DLD1 (cell line): Measurements from ENCODE around the gene STK16.
"Not testable (repeated sequence)": the region's sequence is repeated elsewhere in the genome, so short reads cannot be mapped to it uniquely, and the experiment has no call there.

Experiments used
- in situ Hi-C: cut with HindIII; loops from 2 replicates; pipeline ENCODE4 v1.10.0; 2017; ENCODE audit warnings: low sequenced_read_pairs

Gene STK16

GRCh38 chr2:219243291-219243761, 2.0 kb upstream of the STK16 start:
- in situ Hi-C loops: no loop called here

GRCh38 chr2:219244789-219245147, 511 bp upstream of the STK16 start:
- in situ Hi-C loops: no loop called here

DNA sequence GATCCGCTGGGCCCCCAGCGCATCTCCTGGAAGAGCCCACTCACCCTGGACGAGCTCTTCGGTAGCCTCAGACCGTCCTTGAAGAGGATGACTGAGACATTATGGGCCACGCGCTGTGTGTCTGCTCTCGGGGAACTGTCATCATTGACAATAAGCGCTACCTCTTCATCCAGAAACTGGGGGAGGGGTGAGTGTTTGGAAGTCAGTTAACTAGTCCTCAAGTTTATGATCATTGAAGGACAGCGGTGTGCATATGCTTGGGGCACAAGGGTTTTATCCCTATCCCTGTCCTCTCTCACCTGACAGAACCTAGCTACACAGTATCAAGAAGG, 586 bp downstream of the STK16 start:
- in situ Hi-C loops: no loop called here

DNA sequence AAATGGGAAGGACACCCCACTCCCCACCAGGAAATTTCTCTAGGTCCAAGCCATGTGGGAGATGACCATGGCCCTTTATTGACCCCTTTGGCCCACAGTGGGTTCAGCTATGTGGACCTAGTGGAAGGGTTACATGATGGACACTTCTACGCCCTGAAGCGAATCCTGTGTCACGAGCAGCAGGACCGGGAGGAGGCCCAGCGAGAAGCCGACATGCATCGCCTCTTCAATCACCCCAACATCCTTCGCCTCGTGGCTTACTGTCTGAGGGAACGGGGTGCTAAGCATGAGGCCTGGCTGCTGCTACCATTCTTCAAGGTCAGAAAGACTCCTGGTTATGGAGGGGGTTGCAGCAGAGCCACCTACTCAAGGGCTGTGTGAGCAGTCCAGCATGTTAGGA, 1.3 kb downstream of the STK16 start:
- in situ Hi-C loops: no loop called here

GRCh38 chr2:219247678-219248642, 2.7 kb downstream of the STK16 start:
- in situ Hi-C loops: no loop called here

DNA sequence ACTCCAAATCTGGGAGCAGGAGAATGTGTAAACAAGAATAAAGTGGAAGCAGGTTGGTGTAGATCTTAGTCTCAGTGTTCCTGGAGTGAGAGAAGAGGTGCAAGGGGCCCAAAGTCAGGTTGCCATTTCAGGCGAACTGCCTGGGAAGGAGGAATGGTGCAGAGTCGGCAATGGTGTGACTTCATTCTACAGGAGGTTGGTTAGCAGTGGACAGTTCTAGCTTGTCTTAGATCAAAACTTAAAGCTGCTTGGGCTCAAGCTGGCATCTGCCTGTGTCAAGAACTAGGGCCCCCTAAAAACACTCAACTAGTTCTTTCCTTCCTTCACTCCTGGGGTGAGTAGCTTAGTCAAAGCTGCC, 3.5 kb downstream of the STK16 start:
- in situ Hi-C loops: no loop called here

GRCh38 chr2:219249203-219249980, 4.1 kb downstream of the STK16 start:
- in situ Hi-C loops: no loop called here

DNA sequence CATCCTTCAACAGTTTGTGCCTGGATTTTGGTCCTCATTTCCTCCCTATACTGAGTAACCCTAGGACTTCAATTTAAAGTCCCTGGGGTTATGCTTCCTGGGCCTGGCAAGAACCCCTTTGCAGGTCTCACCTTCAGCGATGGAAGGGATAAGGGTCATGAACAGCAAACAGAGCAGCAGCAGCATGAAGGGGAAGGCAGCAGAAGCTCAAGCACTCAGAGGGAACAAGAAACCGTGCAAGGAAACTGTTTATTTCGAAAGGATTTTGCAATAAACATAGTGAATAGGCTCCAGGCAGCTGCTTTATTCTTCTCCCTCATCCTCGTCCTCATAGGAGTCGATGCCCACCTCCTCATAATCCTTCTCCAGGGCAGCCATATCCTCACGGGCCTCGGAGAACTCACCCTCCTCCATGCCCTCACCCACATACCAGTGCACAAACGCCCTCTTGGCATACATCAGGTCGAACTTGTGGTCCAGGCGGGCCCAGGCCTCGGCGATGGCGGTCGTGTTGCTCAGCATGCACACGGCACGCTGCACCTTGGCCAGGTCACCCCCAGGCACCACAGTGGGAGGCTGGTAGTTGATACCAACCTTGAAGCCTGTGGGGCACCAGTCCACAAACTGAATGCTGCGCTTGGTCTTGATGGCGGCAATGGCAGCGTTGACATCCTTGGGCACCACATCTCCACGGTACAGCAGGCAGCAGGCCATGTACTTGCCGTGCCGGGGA, 4.9 kb downstream of the STK16 start:
- in situ Hi-C loops: no loop called here

- in situ Hi-C loops: no loop called here
These were observed 6.4 kb downstream of the STK16 start for GRCh38 chr2:219251656-219252055.

- in situ Hi-C loops: no loop called here
These were observed 6.8 kb downstream of the STK16 start for GRCh38 chr2:219252084-219252483.

GRCh38 chr2:219252570-219252899, 7.3 kb downstream of the STK16 start:
- in situ Hi-C loops: no loop called here

DNA sequence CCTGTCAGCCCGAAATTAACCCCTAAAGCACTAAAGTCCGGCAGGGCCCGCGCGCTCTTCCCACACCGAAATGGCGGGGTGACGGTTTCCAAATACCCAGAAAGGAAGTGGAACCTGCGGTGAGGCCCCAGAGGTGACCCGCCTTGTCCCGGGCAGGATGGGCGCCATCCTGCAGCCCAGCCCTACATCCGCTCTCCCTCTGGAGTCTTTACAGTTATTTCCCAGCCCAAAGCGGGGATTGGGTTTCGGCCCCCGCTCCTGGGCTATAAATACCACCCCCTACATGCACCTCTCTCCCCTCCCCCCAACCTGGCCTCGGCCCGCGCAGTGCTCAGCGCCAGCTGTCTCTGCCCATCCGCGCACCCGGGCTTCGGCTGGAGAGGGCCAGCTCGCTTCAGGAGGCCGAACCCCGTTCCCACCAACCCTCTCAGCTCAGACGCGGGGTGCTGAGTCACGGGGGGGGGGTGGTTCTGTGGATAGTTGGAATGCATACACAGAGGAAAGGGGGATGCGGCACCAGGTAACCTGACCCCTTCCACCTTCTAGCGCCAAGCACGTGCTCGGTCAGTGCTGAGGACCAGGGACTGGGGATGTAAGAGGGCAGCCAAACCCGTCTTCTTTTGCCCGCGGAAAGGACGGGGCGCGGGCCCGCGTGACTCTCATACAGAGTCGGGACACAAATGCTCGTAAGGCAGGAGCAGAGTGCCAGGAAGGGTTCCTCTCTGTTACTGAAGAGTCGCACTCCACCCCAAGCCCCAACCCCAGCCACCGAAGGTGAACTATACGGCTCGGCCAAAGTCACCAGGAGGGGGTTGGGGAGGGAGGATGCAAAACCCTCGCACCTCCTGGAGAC, 7.8 kb downstream of the STK16 start, which contains the start of gene TUBA4B:
Gene TUBA4B, plus strand, starts transcription at position 344 of the 853 bp plus-strand sequence. Its CDS starts 165 bp downstream, at position 509.
- in situ Hi-C loops: no loop called here

DNA sequence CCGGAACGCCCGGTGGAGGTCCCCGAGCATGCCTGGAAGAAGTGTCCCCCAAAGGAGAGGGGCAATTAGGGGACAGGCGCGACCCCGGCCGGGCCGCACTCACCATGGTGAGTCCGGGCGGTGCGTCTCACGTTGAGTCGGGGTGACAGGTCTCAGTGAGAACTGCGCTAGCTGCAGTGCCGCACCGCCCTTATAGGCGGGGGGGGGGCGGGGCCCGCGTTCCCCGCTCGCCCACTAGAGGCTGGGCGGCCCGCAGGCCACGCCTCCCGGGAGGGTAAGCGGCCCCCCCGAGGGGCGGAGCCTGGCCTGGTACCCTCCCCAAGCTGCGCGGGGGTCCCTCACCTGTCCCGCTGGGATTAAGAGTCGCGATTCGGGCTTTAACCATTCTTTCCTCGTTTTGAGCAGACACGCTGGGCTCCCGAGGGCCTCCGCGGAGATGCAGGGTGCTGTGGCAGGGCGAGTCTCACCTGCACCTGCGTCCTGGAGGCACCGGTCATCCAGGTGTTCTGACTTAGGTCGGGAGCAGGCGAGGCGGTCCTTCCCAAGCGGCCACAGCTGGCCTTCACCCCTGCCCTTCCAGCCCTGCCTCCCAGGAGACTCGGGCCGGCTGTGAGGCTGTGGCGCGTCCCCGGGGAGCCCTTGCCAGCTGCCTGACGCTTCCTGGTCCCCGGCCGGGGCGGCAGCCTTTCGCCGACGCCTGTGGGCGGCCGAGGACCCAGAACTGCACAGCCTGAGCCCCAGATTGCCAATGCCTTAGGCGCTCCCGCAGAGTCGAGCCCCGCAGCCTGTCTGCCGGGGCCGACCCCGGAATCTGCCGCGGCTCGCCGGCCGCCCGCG, 8.7 kb downstream of the STK16 start, which contains the start of gene TUBA4A:
Gene TUBA4A, minus strand, starts transcription at position 166 of the 837 bp plus-strand sequence. Its CDS starts 60 bp downstream, at position 106.
- in situ Hi-C loops: no loop called here

DNA sequence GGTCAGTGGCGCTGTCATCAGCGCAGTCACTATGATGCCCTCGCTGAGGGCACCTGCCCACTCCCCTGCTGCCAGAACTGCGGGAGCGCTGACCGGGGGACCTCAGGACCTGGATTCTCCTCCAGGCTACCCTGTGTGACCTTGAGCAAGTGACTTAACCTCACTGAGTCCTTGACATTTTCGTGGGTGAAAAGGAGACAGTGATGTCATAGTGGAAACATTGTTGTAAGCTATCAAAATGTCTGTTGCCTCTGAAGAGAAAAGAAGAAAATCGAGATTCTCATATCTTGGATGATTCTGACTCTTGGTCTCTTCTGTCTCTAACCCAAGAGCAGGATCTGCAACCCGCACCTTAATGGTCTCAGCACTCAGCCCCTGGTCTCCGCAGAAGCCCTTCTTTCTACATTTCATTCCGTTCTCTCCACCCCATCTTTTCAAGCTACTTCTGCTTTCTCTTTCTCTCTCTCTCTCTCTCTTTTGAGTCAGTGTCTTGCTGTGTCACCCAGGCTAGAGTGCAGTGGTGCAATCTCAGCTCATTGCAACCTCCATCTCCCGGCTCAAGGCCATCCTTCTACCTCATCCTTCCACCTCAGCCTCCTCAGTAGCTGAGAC, 9.4 kb downstream of the STK16 start:
- in situ Hi-C loops: no loop called here

GRCh38 chr2:219258942-219259341, 13.7 kb downstream of the STK16 start:
- in situ Hi-C loops: not testable (repeated sequence)

- in situ Hi-C loops: loop anchor here (10.0 kb wide), 1 partner anchor 216 kb away; the partner anchor contains the start of gene CFAP65
These were observed 16.0 kb downstream of the STK16 start for GRCh38 chr2:219261024-219261855.

DNA sequence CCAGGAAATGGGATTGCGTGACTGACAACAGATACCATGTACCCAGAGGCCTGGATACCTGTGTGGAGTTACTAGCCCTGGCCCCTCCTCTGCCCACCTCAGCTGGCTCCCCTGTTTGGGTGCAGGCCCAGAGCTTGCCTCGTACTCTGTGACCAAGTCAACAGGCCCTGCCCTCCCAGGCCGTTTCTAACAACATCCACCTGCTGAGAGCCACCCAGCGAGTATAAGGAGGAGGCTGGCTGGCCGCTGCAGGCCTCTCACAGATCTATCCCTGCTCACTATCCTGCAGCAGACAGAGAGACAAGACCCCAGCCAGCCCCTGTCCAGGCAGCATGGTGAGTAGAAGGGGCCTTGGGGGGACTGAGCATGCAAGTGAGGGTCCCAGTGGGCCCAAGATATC, 21.0 kb downstream of the STK16 start:
- in situ Hi-C loops: loop anchor here (10.0 kb wide), 1 partner anchor 221 kb away; the partner anchor contains the start of gene CFAP65

GRCh38 chr2:219266886-219267285, 21.6 kb downstream of the STK16 start:
- in situ Hi-C loops: loop anchor here (10.0 kb wide), 1 partner anchor 222 kb away; the partner anchor contains the start of gene CFAP65
